Measurements from ENCODE around the gene GMEB2.

DNA sequence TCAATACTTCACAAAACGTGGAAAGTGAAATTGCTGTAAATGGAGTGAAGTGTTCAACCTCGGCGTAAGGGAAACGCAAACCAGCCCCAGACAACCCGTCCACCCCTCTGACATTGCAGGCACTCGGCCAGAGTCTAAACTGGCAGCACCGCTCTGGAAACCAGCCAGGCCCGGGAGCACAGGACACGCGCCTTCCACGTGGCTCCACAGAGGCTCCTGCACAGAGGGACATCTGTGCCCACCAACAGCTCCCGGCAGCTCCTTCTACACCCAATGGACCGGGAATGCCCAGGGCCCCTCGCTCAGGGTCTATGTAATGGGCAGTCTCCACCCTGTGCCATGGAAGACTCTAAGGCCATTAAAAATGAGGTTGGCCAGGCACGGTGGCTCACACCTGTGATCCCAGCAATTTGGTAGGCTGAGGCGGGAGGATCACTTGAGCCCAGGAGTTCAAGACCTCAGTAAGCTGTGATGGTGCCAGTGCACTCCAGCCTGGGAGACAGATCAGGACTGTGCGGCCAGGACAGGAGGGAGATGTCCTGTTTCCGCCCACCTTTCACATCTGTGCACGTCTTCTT is 49.5 kb downstream of the GMEB2 start:
- TF ChIP-seq POLR2A (IDR thresholded peaks at IDR 0.05) = no peak
- TF ChIP-seq, protein P1, sequence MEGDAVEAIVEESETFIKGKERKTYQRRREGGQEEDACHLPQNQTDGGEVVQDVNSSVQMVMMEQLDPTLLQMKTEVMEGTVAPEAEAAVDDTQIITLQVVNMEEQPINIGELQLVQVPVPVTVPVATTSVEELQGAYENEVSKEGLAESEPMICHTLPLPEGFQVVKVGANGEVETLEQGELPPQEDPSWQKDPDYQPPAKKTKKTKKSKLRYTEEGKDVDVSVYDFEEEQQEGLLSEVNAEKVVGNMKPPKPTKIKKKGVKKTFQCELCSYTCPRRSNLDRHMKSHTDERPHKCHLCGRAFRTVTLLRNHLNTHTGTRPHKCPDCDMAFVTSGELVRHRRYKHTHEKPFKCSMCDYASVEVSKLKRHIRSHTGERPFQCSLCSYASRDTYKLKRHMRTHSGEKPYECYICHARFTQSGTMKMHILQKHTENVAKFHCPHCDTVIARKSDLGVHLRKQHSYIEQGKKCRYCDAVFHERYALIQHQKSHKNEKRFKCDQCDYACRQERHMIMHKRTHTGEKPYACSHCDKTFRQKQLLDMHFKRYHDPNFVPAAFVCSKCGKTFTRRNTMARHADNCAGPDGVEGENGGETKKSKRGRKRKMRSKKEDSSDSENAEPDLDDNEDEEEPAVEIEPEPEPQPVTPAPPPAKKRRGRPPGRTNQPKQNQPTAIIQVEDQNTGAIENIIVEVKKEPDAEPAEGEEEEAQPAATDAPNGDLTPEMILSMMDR (IDR thresholded peaks at IDR 0.05) = no peak
